ENCODE measurements around the gene DNAJC22.
A peak's percentile ranks its signal among the peaks of the same experiment; 100 is the strongest.

Gene DNAJC22

DNA sequence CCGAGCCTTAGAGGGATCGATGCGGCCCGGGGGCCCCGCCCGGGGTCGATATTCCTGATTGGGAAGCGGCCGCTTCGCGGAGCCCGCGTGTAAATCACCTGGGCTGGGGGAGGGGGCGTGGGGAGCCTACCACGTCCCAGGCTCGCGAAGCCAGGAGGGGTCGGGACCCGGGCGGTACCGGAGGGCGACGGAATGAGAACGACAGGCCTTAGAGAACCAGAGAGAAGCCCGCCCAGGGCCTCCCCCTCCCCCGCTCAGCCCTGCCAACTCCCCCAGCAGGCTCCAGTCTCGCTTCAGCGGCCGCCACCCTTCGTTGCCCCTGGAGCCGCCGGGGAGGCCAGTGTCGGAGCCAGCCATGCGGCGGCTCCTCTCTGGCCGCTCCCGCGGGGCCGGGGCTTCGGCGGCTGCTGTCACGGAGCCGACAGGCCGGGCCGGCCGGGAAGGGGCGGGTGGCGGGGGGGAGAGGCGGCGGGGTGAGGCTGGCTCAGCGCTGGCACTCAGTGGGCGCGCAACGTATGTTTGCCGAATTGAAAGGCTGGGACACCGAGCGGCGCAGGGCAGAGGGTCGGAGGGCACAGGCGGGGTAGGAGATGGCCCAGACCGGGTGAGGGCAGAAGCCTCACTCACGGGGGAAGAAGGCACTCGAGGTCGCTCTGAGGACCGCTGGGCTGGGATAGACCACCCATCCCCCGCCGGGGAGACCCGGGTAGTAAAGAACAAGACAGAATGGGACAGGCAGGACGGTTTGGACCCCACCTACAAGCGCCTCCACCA lies 1.4 kb upstream of the DNAJC22 start:
- DNase-seq = peak in 1 of 2 experiments; percentile 53

DNA sequence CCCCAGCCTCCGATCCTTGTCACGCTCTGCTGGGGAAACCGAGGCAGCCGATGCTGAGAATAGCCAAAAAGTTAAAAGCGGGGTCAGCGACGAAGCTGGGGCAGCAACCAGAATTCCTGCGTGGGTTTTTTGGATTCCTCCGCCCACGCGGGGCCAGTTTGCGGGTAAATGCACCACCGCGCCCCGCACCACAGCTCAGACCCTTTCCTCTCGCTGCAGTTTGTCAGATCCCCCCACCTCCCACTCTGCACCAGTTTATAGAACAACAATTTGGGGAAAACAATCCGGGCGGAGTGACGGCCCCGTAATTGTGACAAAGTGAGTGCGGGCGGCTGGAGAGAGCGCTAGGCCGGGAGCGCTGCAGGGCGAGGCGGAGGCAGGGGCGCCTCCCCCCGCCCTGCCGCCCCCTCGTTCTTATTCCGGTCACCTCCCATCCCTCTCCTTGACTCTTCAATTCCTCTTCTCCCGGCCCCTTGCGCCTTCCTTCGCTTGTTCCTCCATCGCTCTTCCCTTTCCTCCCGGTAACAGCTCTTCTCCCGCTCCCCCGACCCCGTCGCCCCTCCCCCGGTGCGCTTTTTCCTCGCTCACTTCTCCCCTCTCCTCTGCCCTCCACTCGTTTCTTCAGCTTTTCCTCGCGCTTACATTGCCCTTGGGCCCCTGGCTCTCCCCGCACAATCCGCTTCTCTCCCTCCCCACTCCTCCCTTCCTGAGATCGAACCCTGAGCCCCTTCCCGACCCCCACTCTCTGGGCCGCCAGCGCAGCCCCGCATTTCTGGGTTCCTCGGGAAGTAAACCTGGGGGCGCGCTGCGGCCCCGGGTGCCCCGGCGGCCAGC lies 646 bp upstream of the DNAJC22 start:
- no peak for DNase-seq

DNA sequence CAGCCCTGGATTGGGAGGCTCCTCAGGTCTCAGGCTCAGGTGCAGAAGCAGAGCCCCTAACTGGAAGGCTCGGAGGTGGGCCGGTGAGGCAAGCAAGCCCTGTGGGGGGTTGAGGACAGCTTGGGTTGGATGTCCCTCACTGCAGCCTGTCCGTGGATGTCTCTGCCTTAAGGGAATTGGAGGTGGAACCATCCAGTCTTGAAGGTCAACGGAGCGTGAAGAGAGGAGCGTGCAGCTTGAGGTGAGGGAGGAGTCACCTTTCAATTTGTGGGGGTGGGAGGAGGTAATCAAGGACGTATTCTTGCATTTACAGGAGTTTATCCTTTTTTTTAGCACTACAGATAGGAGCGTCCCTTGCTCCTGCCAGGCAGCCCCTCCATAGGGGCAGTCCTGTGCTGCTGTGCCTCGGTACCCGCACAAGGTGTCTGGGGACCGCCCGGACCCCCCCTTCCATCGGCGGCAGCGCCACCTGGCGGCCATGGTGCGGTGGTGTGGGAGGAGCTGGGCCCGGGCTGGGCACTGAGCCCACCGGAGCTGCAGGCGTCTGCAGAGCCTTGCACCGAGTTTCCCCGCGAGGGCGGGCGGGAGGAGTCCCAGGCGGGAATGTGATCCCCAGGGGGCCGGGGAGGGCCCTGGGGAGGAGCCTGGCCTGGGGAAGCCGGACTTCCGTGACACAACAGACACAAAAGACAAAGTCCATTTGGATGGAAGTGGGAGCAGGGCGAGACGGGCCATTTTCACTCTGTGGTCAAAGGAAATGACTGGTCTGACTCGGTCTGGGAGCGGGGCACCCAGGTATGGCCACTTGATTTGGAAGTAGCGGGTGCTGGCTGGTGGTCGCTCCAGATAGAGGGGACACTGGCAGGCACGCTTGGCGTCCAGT lies 864 bp downstream of the DNAJC22 start:
- peak; percentile 45 to 60 for DNase-seq

DNA sequence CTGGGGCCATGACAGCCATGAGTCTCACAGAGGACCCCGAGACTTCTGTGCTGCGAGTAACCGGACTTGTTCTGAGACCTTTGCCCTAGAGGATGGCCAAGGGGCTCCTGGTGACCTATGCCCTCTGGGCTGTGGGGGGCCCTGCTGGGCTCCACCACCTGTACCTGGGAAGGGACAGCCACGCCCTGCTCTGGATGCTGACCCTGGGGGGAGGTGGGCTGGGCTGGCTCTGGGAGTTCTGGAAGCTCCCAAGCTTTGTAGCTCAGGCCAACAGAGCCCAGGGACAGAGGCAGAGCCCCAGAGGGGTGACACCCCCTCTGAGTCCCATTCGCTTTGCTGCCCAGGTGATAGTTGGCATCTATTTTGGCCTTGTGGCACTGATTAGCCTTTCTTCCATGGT lies 2.1 kb downstream of the DNAJC22 start:
- DNase-seq = no peak

DNA sequence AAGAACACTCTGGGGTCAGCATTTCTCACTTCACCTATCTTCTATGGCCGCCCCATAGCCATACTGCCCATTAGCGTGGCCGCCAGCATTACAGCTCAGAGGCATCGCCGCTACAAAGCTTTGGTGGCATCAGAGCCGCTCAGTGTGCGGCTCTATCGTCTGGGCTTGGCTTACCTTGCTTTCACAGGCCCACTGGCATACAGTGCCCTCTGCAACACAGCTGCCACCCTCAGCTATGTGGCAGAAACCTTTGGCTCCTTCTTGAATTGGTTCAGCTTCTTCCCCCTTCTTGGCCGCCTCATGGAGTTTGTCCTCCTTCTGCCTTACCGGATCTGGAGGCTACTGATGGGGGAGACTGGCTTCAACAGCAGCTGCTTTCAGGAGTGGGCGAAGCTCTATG lies 2.6 kb downstream of the DNAJC22 start:
- no peak for DNase-seq

DNA sequence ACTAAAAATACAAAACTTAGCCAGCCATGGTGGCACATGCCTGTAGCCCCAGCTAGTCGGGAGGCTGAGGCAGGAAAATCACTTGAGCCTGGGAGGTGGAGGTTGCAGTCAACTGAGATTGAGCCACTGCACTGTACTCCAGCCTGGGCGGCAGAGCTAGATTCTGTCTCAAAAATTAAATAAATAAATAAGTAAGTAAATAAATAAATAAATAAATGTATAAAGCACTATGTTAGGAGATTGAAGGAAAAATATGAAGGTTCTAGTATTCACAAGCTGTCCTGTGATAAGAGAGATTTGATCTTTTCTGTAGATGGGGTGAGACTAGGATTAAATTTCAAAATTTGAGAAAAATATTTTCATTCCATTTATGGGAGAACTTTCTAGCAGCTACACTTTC lies 5.7 kb downstream of the DNAJC22 start:
- DNase-seq = no peak

DNA sequence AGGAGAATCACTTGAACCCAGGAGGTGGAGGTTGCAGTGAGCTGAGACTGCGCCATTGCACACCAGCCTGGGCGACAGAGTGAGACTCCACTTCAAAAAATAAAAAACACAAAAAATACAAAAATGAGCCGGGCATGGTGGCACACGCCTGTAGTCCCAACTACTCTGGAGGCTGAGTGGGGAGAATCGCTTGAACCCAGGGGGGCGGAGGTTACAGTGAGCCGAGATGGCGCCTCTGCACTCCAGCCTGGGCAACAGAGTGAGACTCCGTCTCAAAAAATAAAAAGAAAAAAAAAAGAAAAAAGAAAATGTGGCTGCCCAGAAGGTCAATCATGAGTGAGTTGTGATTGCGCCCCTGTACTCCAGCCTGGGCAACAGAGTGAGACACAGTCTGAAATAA lies 9.2 kb downstream of the DNAJC22 start:
- DNase-seq = no peak

DNA sequence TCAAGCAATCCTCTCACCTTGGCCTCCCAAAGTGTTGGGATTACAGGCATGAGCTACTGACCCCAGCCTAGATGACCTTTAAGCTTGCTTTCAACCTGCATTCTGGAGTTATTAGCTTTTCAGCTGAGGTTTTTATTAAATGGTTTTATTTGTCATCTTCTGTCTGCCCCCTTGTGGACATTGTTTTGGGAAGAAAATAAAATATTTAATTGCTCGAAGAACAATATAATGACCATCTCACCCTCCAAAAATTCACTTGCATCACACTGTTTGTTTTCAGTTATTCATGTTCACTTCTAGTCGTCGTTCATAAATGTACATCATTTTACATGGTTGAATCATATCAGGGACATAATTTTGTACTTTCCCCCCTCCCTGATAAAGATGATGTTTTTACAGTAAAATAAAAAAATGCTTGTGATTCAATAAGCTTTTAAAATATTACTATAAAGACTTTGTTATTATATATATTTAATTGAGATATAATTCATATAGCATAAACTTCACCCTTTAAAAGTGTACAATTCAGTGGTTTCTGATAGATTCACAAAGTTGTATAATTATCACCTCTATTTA lies 10.5 kb downstream of the DNAJC22 start:
- DNase-seq = peak in 1 of 2 experiments; percentile 45

DNA sequence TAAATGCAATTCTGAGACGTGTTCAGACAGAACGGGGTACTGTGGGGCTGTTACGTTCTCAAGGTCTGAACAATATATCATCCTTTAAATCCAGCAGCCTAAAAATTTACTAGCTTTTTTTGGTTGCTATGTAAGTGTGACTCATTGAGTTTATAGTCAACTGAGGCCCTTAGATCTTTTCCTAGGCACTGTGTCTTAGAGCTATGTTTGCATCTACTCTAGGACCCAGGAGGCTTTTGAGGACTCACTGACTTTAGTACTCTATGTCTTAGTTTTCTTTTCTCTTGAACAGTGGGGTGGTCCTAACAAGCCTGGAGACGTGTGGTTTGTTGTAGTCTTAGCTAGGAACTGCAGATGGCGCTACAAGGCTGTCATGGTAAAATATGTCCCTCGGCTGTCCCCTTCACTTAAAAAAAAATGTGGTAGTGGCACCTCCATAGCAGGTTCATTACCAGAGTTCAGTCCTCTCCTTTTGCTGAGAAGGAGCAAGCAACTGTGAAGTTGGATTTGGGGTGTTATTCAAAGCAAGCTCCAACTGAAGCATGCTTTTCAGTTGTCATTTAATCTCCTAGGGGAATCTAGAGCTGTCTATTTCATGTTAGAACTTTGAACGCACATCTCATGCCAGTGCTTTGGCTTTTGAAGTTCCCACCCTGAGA lies 11.9 kb downstream of the DNAJC22 start:
- DNase-seq = peak; percentile 76 to 79

DNA sequence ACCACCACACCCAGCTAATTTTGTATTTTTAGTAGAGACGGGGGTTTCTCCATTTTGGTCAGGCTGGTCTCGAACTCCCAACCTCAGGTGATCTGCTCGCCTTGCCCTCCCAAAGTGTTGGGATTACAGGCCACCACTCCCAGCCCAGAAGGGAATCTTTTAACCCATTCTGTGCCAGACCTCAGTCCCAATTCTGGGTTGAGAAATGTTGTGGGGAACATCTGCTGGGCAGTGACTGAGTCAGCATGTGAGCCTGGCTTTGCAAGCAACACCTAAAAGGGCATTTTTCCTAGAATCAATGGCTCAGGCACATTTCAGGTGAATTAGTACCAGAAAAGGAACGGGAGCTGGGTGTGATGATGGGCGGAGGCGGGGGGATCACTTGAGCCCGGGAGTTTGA lies 13.0 kb downstream of the DNAJC22 start:
- no peak for DNase-seq

DNA sequence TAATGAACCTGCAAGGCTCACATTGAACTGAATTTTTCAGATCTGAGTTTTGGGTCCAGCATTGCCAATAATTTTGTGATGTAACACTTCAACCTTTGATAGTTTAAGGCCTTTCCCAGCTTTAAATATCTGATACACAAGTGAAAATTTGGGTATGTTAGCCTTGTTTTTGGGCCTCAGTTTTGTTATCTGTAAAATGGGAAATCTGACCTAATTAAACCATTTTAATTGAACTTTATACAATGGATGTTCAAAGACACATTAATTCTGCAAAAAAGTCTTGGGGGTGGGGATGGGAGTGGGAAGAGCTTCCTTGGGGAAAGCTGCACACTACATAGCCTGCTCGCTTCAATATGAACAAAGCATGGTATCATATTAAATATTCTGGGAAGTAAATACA lies 15.4 kb downstream of the DNAJC22 start:
- no peak for DNase-seq

DNA sequence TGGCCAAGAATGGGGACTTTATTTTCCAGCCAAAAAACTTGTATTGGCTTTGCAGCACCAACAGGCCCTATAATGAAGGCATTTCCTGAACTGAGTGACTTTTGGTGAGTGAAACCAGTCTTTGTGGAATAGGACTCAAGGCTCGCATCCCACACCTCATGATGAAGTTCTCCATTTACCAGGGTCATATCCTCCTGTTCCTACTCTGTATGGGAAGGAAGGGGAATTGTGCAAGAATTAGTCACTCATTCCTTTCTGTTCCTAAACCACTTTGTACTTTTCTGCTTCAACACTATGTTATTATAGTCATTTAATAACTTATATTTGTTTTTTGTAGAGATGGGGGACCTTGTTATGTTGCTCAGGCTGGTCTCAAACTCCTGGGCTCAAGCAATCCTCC lies 18.3 kb downstream of the DNAJC22 start:
- no peak for DNase-seq

DNA sequence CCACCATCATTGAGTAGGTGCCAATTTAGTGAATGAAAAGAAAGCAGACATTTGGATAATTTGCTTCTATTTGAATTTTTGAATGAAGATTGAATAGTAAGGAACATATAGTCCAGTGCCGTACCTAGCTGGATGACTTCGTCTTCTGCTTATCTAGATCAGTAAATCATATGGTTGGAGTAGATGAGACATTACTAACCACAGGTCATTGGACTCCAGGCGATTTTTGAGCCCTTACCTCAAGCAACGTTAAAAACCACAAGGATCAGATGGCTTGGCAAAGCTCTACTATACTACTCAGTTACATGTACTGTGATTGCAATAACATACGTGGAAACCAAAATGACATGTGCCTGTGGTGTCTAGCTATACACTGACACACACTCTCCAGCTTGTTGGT lies 18.9 kb downstream of the DNAJC22 start:
- no peak for DNase-seq

DNA sequence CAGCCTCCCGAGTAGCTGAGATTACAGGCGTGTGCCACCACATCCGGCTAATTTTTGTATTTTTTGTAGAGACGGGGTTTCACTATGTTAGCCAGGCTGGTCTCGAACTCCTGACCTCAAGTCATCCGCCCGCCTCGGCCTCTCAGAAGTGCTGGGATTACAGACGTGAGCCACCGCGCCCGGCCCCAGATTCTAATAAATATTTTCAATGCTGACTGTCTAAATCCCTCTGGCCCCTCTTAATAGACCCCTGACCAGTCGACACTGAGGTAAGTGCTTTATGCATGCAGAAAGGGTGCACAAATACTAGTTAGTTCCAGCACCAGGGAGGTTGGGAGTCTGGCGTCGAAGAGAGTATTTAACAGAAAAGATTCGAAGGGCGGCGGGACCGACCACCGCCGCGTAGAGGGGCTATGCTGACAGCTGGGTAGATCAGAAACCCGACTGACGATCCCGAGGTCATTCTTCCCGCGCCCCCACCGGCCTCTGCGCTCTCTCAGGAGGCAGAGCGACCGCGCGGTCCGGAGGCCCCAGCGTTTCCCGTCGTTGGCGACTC lies 19.5 kb downstream of the DNAJC22 start:
- DNase-seq = peak; percentile 62 to 69

DNA sequence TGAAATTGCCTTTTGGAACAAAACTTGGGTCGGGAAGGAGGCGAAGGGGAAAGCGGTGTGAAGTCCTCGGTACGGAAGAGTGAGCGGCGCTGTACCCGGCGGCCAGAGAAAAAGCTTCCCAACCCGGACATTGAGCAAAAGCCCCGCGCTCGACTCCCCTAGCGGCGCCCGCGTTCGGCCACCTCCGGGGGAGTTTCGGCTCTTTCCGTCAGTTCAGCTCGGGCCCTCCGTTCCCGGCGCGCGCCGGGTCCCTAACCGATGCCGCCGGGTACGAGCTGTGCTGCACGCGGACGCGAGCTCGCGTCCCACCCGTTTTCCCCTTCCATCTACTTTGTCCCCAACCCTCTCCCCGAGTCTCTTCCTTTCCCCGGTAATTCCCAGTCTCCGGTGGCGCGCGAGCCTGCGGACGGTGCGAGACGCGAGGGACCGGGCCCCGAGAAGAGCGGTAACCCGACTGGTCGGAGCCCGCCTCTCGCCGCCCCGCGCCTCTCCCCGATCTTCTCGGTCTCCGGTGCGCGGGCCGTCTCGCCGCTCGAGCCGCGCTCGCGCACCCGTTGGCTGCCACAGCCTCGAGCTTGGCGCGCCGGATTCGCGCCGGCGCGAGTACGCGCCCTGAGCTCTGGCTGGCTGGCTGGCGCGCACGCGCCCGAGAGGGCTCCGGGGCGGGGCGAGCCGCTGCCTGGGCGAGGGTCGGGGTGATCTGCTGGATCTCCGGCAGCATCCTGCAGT lies 20.1 kb downstream of the DNAJC22 start:
- DNase-seq = peak; percentile 91 to 95

DNA sequence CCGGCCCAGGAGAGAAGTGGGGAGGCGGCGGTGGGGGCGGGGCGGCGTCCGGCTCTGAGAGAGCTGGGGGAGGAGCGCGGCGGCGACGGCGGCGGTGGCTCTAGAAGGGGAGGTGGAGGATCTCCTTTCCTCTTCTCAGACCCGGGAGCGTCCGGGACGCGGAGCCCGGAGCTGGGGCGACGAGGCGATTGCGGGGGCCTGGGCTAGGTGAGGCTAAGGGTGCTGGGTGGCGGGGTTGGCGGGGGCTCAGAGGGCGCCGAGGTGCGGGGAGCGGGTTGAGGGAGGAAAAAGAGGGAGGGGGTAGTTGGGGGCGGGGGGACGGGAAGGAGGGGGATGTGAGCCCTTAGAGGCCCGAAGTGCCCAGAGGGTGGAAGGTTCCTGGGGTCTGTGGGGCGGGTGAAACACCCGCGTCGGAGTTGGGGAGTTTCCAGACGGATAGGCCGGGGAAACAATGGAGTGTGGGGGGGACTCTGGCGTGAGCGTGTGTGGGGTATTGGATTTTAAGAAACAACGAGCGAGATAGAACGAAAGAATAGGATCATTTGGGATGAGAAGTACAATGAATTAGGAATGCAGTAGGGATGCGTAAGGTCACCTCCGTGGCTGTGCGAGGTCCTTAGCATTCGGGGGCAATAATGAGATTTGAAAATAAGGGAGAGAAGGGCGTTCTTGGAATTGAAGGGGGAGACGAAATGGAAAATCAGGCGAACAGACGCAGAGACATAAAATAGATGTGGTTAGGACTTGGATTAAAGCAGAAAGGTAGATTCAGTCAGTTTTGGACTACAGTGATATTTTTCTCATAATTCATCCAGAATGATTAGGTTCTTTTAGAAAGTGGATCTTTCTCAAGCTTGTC lies 20.9 kb downstream of the DNAJC22 start, which contains the start of gene SPATS2:
SPATS2 (plus strand) TSS at position 82 of the 859 bp plus-strand sequence. CDS start 93,551 bp downstream, outside the sequence.
- peak; percentile 63 to 71 for DNase-seq

DNA sequence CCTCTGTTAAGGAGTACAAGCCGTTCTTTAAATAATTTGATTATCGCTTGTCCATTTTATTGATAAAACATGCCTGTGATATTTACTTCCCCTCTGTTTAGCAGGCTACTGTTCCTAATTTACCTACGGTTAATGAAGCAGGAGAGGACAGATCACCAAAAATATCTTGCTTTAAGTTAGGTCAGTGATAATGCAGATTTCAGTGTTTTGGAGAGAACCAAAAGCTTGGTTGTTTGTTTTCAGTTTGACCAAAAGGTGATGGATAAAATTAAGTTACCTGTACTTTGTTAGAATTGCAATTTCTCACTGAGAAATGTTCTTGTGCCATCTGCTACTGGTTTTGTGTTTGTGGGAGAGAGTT lies 21.5 kb downstream of the DNAJC22 start:
- no peak for DNase-seq

DNA sequence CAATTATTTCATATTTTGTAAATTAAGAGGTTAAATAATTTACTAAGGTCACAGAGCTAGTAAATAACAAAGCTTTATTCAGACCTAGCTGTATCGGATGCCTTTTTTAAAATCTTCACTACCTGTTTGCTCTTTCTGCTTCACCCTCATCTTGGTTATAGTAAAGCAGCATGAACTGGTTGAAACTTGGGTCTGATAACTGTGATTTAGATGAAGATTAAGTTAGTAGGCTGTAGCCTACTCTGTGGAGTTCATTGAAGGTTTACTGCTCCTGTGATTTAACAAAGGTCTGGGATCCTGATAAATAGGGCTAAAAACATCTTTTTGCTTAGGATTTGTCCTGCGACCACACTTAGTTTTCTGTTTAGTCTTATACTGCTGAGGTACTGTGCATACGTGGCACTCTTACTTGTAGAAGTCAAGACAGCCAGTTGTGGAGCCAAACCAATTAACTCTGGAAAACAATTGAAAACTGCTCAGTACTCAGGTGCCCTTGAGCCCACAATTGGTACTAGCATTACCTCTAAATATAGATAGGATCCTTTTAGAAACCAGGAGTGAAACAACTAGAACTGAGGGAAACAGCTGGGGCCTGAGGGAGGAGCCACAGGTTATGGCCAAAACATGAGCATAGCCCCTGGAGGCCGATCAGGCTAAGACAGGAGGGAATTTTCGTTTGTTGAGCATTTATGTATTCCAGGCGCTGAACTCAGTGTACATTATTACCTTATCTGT lies 22.9 kb downstream of the DNAJC22 start:
- DNase-seq = peak in 1 of 2 experiments; percentile 43

DNA sequence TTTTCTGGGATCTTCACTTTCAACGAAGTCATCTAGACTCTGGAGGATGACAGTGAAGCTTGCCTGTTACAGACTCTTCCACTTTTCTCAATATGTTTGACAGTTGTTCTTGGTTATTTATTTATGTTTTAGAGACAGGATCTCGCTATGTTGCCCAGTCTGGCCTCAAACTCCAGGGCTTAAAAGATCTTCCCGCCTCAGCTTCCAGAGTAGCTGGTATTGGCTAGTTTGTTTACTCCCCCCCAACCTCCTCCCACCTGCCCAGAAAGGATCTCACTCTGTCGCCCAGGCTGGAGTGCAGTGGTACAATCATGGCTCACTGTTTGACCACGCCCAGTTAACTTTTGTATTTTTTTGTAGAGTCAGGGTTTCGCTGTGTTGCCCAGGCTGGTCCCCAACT lies 23.9 kb downstream of the DNAJC22 start:
- no peak for DNase-seq

All from NCI-H524 (cell line).